Measurements from ENCODE around the gene HEBP2. TPM values are rescaled to one million over a fixed set of nuclear protein-coding genes. Genes with fewer than 3 reads are reported as not detected.

The HEBP2 gene
- total RNA-seq, 1 donor from 2014 or later, result 101 TPM

GRCh38 chr6:138427701-138428100 is 23.7 kb downstream of the HEBP2 start:
- intact Hi-C loops (cut with micrococcal nuclease), result loop anchor here (5.0 kb wide), 1 partner anchor 160 kb away; no protein-coding TSS in a partner anchor
- Histone ChIP-seq H3K27me3 (ENCODE audit: low read depth) (no peaks in the 10 kb centered on the region), H3K27ac (replicated peaks) (peak overlapping the region; percentile 83), H3K36me3 (peaks cover 13% of the 10 kb centered on the region), H3K4me1 (peaks cover 76% of the 10 kb centered on the region), H3K4me3 (peak overlapping the region; percentile 47), H3K9me3 (replicated peaks) (no peaks in the 10 kb centered on the region)
- DNase-seq, result no peak
- TF ChIP-seq CTCF (IDR thresholded peaks at IDR 0.05; ENCODE audit: borderline replicate concordance), result no peak

GRCh38 chr6:138428944-138429598 is 25.0 kb downstream of the HEBP2 start:
- peak; percentile 73 for TF ChIP-seq CTCF (IDR thresholded peaks at IDR 0.05; ENCODE audit: borderline replicate concordance)
- DNase-seq, result no peak
- peaks cover 68% of the 10 kb centered on the region for H3K4me1 ChIP-seq
- peak overlapping the region; percentile 47 for H3K4me3 ChIP-seq
- H3K36me3 ChIP-seq, result peaks cover 6% of the 10 kb centered on the region
- intact Hi-C loops (cut with micrococcal nuclease), result loop anchor here (5.0 kb wide), 1 partner anchor 158 kb away; no protein-coding TSS in a partner anchor
- no peaks in the 10 kb centered on the region for H3K9me3 ChIP-seq (replicated peaks)
- H3K27me3 ChIP-seq (ENCODE audit: low read depth), result no peaks in the 10 kb centered on the region
- H3K27ac ChIP-seq (replicated peaks), result peak overlapping the region; percentile 83

GRCh38 chr6:138429761-138430160 is 25.7 kb downstream of the HEBP2 start:
- H3K4me1 ChIP-seq, result peaks cover 68% of the 10 kb centered on the region
- H3K9me3 ChIP-seq (replicated peaks), result no peaks in the 10 kb centered on the region
- no peaks in the 10 kb centered on the region for H3K27me3 ChIP-seq (ENCODE audit: low read depth)
- no peak for TF ChIP-seq CTCF (IDR thresholded peaks at IDR 0.05; ENCODE audit: borderline replicate concordance)
- H3K27ac ChIP-seq (replicated peaks), result peak overlapping the region; percentile 83
- peak overlapping the region; percentile 47 for H3K4me3 ChIP-seq
- no peaks in the 10 kb centered on the region for H3K36me3 ChIP-seq
- DNase-seq, result no peak
- intact Hi-C loops (cut with micrococcal nuclease), result loop anchor here (5.0 to 10.0 kb wide), 2 partner anchors 75 to 158 kb away; no protein-coding TSS in a partner anchor

- Histone ChIP-seq H3K4me1 (peaks cover 64% of the 10 kb centered on the region), H3K27me3 (ENCODE audit: low read depth) (no peaks in the 10 kb centered on the region), H3K27ac (replicated peaks) (peak overlapping the region; percentile 83), H3K36me3 (no peaks in the 10 kb centered on the region), H3K4me3 (peak overlapping the region; percentile 47), H3K9me3 (replicated peaks) (no peaks in the 10 kb centered on the region)
- no peak for TF ChIP-seq CTCF (IDR thresholded peaks at IDR 0.05; ENCODE audit: borderline replicate concordance)
- DNase-seq, result peak; percentile 68
- intact Hi-C loops (cut with micrococcal nuclease), result loop anchor here (10.0 kb wide), 1 partner anchor 74 kb away; no protein-coding TSS in a partner anchor
Measured at GRCh38 chr6:138430361-138431145, 26.5 kb downstream of the HEBP2 start.

- peak overlapping the region; percentile 83 for H3K27ac ChIP-seq (replicated peaks)
- H3K36me3 ChIP-seq, result no peaks in the 10 kb centered on the region
- no peaks in the 10 kb centered on the region for H3K9me3 ChIP-seq (replicated peaks)
- DNase-seq, result no peak
- intact Hi-C loops (cut with micrococcal nuclease), result loop anchor here (10.0 kb wide), 1 partner anchor 73 kb away; no protein-coding TSS in a partner anchor
- peak overlapping the region; percentile 47 for H3K4me3 ChIP-seq
- no peaks in the 10 kb centered on the region for H3K27me3 ChIP-seq (ENCODE audit: low read depth)
- H3K4me1 ChIP-seq, result peaks cover 62% of the 10 kb centered on the region
- no peak for TF ChIP-seq CTCF (IDR thresholded peaks at IDR 0.05; ENCODE audit: borderline replicate concordance)
Measured at GRCh38 chr6:138431256-138432062, 27.4 kb downstream of the HEBP2 start.

Measured in left ventricle myocardium inferior (tissue), 1 donor.